Endothelial cell of umbilical vein (primary cell): ENCODE data around the gene SUCLG2. TPM values are rescaled to one million over a fixed set of nuclear protein-coding genes. Genes with fewer than 3 reads are reported as not detected.
"Not testable (repeated sequence)": the region's sequence is repeated elsewhere in the genome, so short reads cannot be mapped to it uniquely, and the experiment has no call there.

ENCODE experiments used
- BruUV-seq: library from RNA; stranded (reverse); fragments of 400-500 nt; replicated peaks from 2 replicates; lab custom pipeline; 2021; lab: Mats Ljungman, UMichigan
- CTCF ChIA-PET: fragments of 300-600, 350-600 bp; sonication (Branson Sonifier 250); formaldehyde crosslinking; loops from one replicate; lab custom pipeline; 2021; ENCODE audit warnings: antibody characterized with exemption, inconsistent platforms; lab: Charles Lee
- POLR2A ChIA-PET: fragments of 300-600, 350-600 bp; sonication (Branson Sonifier 250); formaldehyde crosslinking; loops from one replicate; lab custom pipeline; 2021; ENCODE audit warnings: antibody characterized with exemption, inconsistent platforms; lab: Charles Lee
- DNase-seq: peaks from one replicate; pipeline ENCODE4 v3.0.0-alpha.2; 2011; ENCODE audit warnings: low read depth, low spot score
- FAIRE-seq: peaks from 2 replicates; lab custom pipeline; 2011; peaks lifted over from hg19 to GRCh38; lab: Jason Lieb, UNC
- H2AFZ ChIP-seq: 2 replicates; pipeline ENCODE4 v1.6.0; 2012; ENCODE audit warnings: low read depth, low read length, control low read depth, inconsistent platforms
- H3K27ac ChIP-seq: 2 replicates; pipeline ENCODE4 v1.5.1; 2011; ENCODE audit warnings: low read depth, mild to moderate bottlenecking, control low read depth, low read length, moderate library complexity; ENCODE audit not compliant: insufficient read depth
- H3K27me3 ChIP-seq, 2 experiments: 2 replicates each; pipeline versions ENCODE4 v1.6.0 to v1.6.1; 2011; ENCODE audit warnings: low read length in 2 of 2, mixed read lengths in 1 of 2; ENCODE audit not compliant: control insufficient read depth in 2 of 2, insufficient read depth in 2 of 2
- H3K36me3 ChIP-seq, 2 experiments: 2 replicates in 1 of 2; 3 replicates in 1 of 2; pipeline ENCODE4 v1.5.1; 2011; ENCODE audit warnings: low read length in 2 of 2, mild to moderate bottlenecking in 1 of 2, moderate library complexity in 1 of 2; ENCODE audit not compliant: control insufficient read depth in 2 of 2, insufficient read depth in 2 of 2; ENCODE audit errors: extremely low read depth in 1 of 2
- H3K4me1 ChIP-seq: 3 replicates; pipeline ENCODE4 v1.5.1; 2011; ENCODE audit warnings: mild to moderate bottlenecking, low read length; ENCODE audit not compliant: control insufficient read depth, insufficient read depth; ENCODE audit errors: extremely low read depth
- H3K4me2 ChIP-seq: 2 replicates; pipeline ENCODE4 v1.6.1; 2011; ENCODE audit warnings: low read length, control low read depth, mixed read lengths; ENCODE audit not compliant: insufficient read depth
- H3K4me3 ChIP-seq, 3 experiments: fragments of 200-600 bp in 1 of 3; sonication (generic), shearing (Covaris generic) in 1 of 3; replicated peaks in 1 of 3; 2 replicates each; pipeline ENCODE4 v1.5.1; 2011 to 2016; ENCODE audit warnings: control low read depth in 3 of 3, low read length in 3 of 3, mild to moderate bottlenecking in 2 of 3, inconsistent platforms in 1 of 3, low read depth in 1 of 3, moderate library complexity in 1 of 3; ENCODE audit not compliant: insufficient read depth in 1 of 3
- H3K79me2 ChIP-seq: 2 replicates; pipeline ENCODE4 v1.6.0; 2012; ENCODE audit warnings: low read length, inconsistent platforms; ENCODE audit not compliant: control insufficient read depth, insufficient read depth
- H3K9ac ChIP-seq: replicated peaks from 2 replicates; pipeline ENCODE3; 2011; ENCODE audit warnings: low read length, control low read depth; ENCODE audit not compliant: insufficient read depth; ENCODE audit errors: extremely low read depth
- H3K9me1 ChIP-seq: replicated peaks from 3 replicates; pipeline ENCODE4 v1.6.0; 2011; ENCODE audit warnings: mild to moderate bottlenecking, low read length; ENCODE audit not compliant: control insufficient read depth, insufficient read depth; ENCODE audit errors: extremely low read depth
- H3K9me3 ChIP-seq: replicated peaks from 2 replicates; pipeline ENCODE4 v1.5.1; 2012; ENCODE audit warnings: low read length, inconsistent platforms; ENCODE audit not compliant: control insufficient read depth, insufficient read depth
- H4K20me1 ChIP-seq: replicated peaks from 2 replicates; pipeline ENCODE3; 2011; ENCODE audit warnings: mild to moderate bottlenecking, low read length; ENCODE audit not compliant: control insufficient read depth, insufficient read depth; ENCODE audit errors: extremely low read depth
- CTCF ChIP-seq, 2 donors: IDR thresholded peaks; 1 replicate in 1 of 2; 2 replicates in 1 of 2; pipeline ENCODE4 v1.5.1; 2011; ENCODE audit warnings: low read length in 2 of 2, mild to moderate bottlenecking in 2 of 2, moderate library complexity in 2 of 2, control low read depth in 1 of 2, inconsistent platforms in 1 of 2, low read depth in 1 of 2; ENCODE audit not compliant: insufficient read depth in 1 of 2; ENCODE audit errors: extremely low read depth in 1 of 2
- EZH2 ChIP-seq: IDR thresholded peaks from 2 replicates; pipeline ENCODE4 v1.6.1; 2012; ENCODE audit warnings: borderline replicate concordance, low read depth, mild to moderate bottlenecking, moderate library complexity, low read length, inconsistent platforms; ENCODE audit not compliant: severe bottlenecking
- FOS ChIP-seq: IDR thresholded peaks from 2 replicates; pipeline ENCODE4 v1.6.1; 2011; ENCODE audit warnings: mild to moderate bottlenecking, low read length, moderate library complexity, borderline replicate concordance; ENCODE audit not compliant: insufficient read depth
- GATA2 ChIP-seq: IDR thresholded peaks from 2 replicates; pipeline ENCODE4 v1.7.0; 2011; ENCODE audit warnings: low read depth, mild to moderate bottlenecking, moderate library complexity, mixed read lengths, low read length; ENCODE audit not compliant: insufficient read length, insufficient read depth
- JUN ChIP-seq: IDR thresholded peaks from 2 replicates; pipeline ENCODE4 v1.6.1; 2011; ENCODE audit warnings: borderline replicate concordance, low read depth; ENCODE audit not compliant: insufficient read length, insufficient read depth
- MAX ChIP-seq: IDR thresholded peaks from 2 replicates; pipeline ENCODE4 v1.6.1; 2011; ENCODE audit not compliant: insufficient read depth, insufficient read length
- MYC ChIP-seq: IDR thresholded peaks from one replicate; pipeline ENCODE4 v1.6.1; 2011; ENCODE audit warnings: mild to moderate bottlenecking, low read depth, low read length
- POLR2A ChIP-seq: IDR thresholded peaks from 2 replicates; pipeline ENCODE4 v1.6.1; 2012; ENCODE audit warnings: low read depth, mild to moderate bottlenecking, control low read depth, low read length
- POLR2AphosphoS5 ChIP-seq: IDR thresholded peaks from 2 replicates; pipeline ENCODE4 v1.6.1; 2012; ENCODE audit warnings: low read depth, mild to moderate bottlenecking, control low read depth, low read length, moderate library complexity; ENCODE audit not compliant: insufficient read depth
- dilution Hi-C: fragments of 300-500 bp; cut with MboI; formaldehyde crosslinking; loops from one replicate; pipeline ENCODE4 v1.15.0; 2019; ENCODE audit warnings: low sequenced_read_pairs; ENCODE audit not compliant: extremely low pct_ligation_motif_present
- intact Hi-C: fragments of 100-400 bp; cut with micrococcal nuclease; formaldehyde crosslinking; loops from one replicate; pipeline ENCODE4 v1.10.0; 2022
- polyA plus RNA-seq, 4 experiments: library from polyadenylated mRNA; depleted of rRNA in 3 of 4; stranded (reverse) in 3 of 4; unstranded in 1 of 4; fragments of >200 nt; gene quantifications; 2 replicates each; pipeline versions ENCODE4 v1.2.1 to v1.2.3, GENCODE V29; 2011 to 2012; ENCODE audit warnings: missing spikeins in 1 of 4
- total RNA-seq: library from RNA; stranded (reverse); gene quantifications from 2 replicates; pipeline ENCODE4 v1.2.3, GENCODE V29; 2021

Gene SUCLG2
- total and polyA plus RNA-seq, 2 donors (not counting 3 experiments of a cell fraction or from before 2014, with no cell fraction given) = 8.1 to 38.3 TPM

DNA sequence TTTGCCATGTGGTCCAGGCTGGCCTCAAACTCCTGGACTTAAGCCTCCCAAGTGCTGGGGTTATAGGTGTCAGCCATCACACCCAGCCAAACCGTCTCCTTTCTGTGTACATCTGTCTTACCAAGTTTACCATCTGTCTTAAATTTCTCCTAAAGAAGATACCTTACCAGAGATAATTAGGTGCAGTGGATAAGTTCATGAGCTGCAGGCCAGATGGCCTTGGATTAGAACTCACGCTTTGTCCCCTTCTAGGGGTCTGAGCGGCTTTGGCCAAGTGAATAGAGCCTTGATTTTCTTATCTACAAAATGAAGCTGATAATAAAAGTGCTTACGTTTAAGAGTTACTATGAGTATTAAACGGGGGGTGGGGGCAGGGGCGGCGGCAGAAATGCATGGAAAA is 103.9 kb downstream of the SUCLG2 start:
- intact Hi-C loops = no loop called here
- Histone ChIP-seq H3K4me1 (no peaks in the 10 kb centered on the region), H2AFZ (no peak overlapping the region), H3K9me1 (no peaks in the 10 kb centered on the region), H3K36me3 (no peaks in the 10 kb centered on the region), H3K9ac (no peak overlapping the region), H3K27me3 (no peaks in the 10 kb centered on the region), H3K27ac (no peak overlapping the region), H3K4me2 (no peak overlapping the region), H3K79me2 (no peaks in the 10 kb centered on the region), H4K20me1 (no peaks in the 10 kb centered on the region), H3K4me3 (no peak overlapping the region), H3K9me3 (no peaks in the 10 kb centered on the region)
- FAIRE-seq (no peak), DNase-seq (no peak)
- CTCF ChIA-PET = no interaction called here
- POLR2A ChIA-PET = no interaction called here
- BruUV-seq = no TSS peak
- dilution Hi-C loops = no loop called here
- TF ChIP-seq CTCF (IDR thresholded peaks at IDR 0.05; ENCODE audit: extremely low read depth in 1 of 2, insufficient read depth in 1 of 2, low read depth in 1 of 2, low read length in 2 of 2) = no peak
- TF ChIP-seq EZH2 = no peak
- TF ChIP-seq MAX = no peak
- TF ChIP-seq POLR2AphosphoS5 = no peak
- no peak for TF ChIP-seq GATA2
- no peak for TF ChIP-seq POLR2A
- no peak for TF ChIP-seq JUN
- TF ChIP-seq FOS = no peak
- TF ChIP-seq MYC = no peak

- H3K9me1 ChIP-seq, H2AFZ ChIP-seq, H3K4me3 ChIP-seq, FAIRE-seq, H3K27me3 ChIP-seq, H3K4me1 ChIP-seq, H3K4me2 ChIP-seq, H3K9ac ChIP-seq, DNase-seq, H4K20me1 ChIP-seq, POLR2A ChIA-PET, intact Hi-C loops, H3K9me3 ChIP-seq, H3K27ac ChIP-seq, H3K79me2 ChIP-seq, dilution Hi-C loops, BruUV-seq, H3K36me3 ChIP-seq: not testable (repeated sequence)
- CTCF ChIA-PET = interaction anchor here (0.9 kb wide), 1 partner anchor 9 kb away, joined by 3 read pairs; no protein-coding TSS in a partner anchor
Observed at GRCh38 chr3:67542502-67543250, 111.7 kb downstream of the SUCLG2 start.
